K562 (cell line): ENCODE data around the gene TMEM245. TPM values are rescaled to one million over a fixed set of nuclear protein-coding genes. Genes with fewer than 3 reads are reported as not detected.

Experiments
- CBFA2T3 ChIP-seq: fragments of 450-650 bp; IDR thresholded peaks from 2 replicates; pipeline ENCODE4 v1.6.1; 2017
- CBFB ChIP-seq: sonication (generic); formaldehyde crosslinking; IDR thresholded peaks from 2 replicates; pipeline ENCODE4 v1.4.0; 2020; ENCODE audit warnings: mild to moderate bottlenecking, missing genetic modification reagents
- CBX3 ChIP-seq, 2 experiments: IDR thresholded peaks; 1 replicate in 1 of 2; 2 replicates in 1 of 2; pipeline ENCODE4 v1.6.1; 2012; ENCODE audit warnings: inconsistent platforms in 2 of 2, low read length in 2 of 2, borderline replicate concordance in 1 of 2, control low read depth in 1 of 2
- ERF ChIP-seq: fragments of 450-650 bp; formaldehyde crosslinking; IDR thresholded peaks from 2 replicates; pipeline ENCODE4 v1.4.0; 2020; ENCODE audit warnings: mild to moderate bottlenecking, mixed read lengths
- FOXM1 ChIP-seq, 2 experiments: fragments of 450-650 bp in 1 of 2; sonication (generic) in 1 of 2; formaldehyde crosslinking in 1 of 2; IDR thresholded peaks; 2 replicates each; pipeline versions ENCODE4 v1.6.1 to v1.9.0; 2017 to 2022; ENCODE audit warnings: low read depth in 2 of 2, mild to moderate bottlenecking in 2 of 2, missing genetic modification reagents in 1 of 2, moderate library complexity in 1 of 2
- HDAC3 ChIP-seq: fragments of 450-650 bp; IDR thresholded peaks from 2 replicates; pipeline ENCODE4 v1.6.1; 2018; ENCODE audit warnings: borderline replicate concordance, mild to moderate bottlenecking, moderate library complexity; ENCODE audit not compliant: partially characterized antibody
- JUND ChIP-seq, 2 experiments: IDR thresholded peaks; 2 replicates in 1 of 2; 3 replicates in 1 of 2; pipeline ENCODE4 v1.6.1; 2011; ENCODE audit warnings: borderline replicate concordance in 2 of 2, low read depth in 2 of 2, low read length in 2 of 2, improper control_type of control experiment in 1 of 2, missing biosample characterization in 1 of 2, missing genetic modification characterization in 1 of 2, missing genetic modification reagents in 1 of 2
- KDM2B ChIP-seq: fragments of 250-450 bp; sonication (Bioruptor Pico); IDR thresholded peaks from 2 replicates; pipeline ENCODE4 v1.8.0; 2021; ENCODE audit warnings: mild to moderate bottlenecking, moderate library complexity
- KLF16 ChIP-seq: IDR thresholded peaks from 2 replicates; pipeline ENCODE4 v1.6.1; 2016; ENCODE audit warnings: antibody characterized with exemption
- MEIS2 ChIP-seq: fragments of 450-650 bp; IDR thresholded peaks from 2 replicates; pipeline ENCODE4 v1.6.1; 2014; ENCODE audit warnings: mild to moderate bottlenecking; ENCODE audit not compliant: partially characterized antibody
- NCOA4 ChIP-seq: fragments of 450-650 bp; IDR thresholded peaks from 2 replicates; pipeline ENCODE4 v1.6.1; 2018; ENCODE audit warnings: mild to moderate bottlenecking; ENCODE audit not compliant: partially characterized antibody
- NFRKB ChIP-seq: fragments of 450-650 bp; IDR thresholded peaks from 2 replicates; pipeline ENCODE4 v1.6.1; 2016; ENCODE audit warnings: low read depth
- POU5F1 ChIP-seq: fragments of 150-350 bp; IDR thresholded peaks from 2 replicates; pipeline ENCODE4 v1.6.1; 2014; ENCODE audit warnings: borderline replicate concordance, low read length, low read depth, mild to moderate bottlenecking; ENCODE audit not compliant: partially characterized antibody
- PTTG1 ChIP-seq: fragments of 450-650 bp; IDR thresholded peaks from 2 replicates; pipeline ENCODE4 v1.6.1; 2016; ENCODE audit warnings: low read depth, mild to moderate bottlenecking, missing genetic modification characterization, missing compliant biosample characterization
- SREBF2 ChIP-seq: sonication (generic); formaldehyde crosslinking; IDR thresholded peaks from 2 replicates; pipeline ENCODE4 v1.4.0; 2020; ENCODE audit warnings: mild to moderate bottlenecking, missing genetic modification reagents
- SUPT5H ChIP-seq: fragments of 450-650 bp; IDR thresholded peaks from 2 replicates; pipeline ENCODE4 v1.6.1; 2016
- TAL1 ChIP-seq: fragments of 450-650 bp; IDR thresholded peaks from 2 replicates; pipeline ENCODE4 v1.6.1; 2016; ENCODE audit warnings: mild to moderate bottlenecking
- YY1 ChIP-seq, 3 experiments: IDR thresholded peaks; 2 replicates each; pipeline ENCODE4 v1.6.1; 2011; ENCODE audit warnings: low read length in 2 of 3, mild to moderate bottlenecking in 2 of 3, moderate library complexity in 2 of 3, borderline replicate concordance in 1 of 3, control low read depth in 1 of 3, low read depth in 1 of 3; ENCODE audit not compliant: insufficient read depth in 3 of 3, insufficient replicate concordance in 2 of 3, control insufficient read depth in 1 of 3, insufficient read length in 1 of 3; ENCODE audit errors: extremely low read depth in 1 of 3
- ZNF124 ChIP-seq: sonication (generic); formaldehyde crosslinking; IDR thresholded peaks from 2 replicates; pipeline ENCODE4 v1.8.1; 2022; ENCODE audit warnings: missing genetic modification reagents
- ZNF217 ChIP-seq: sonication (generic); formaldehyde crosslinking; IDR thresholded peaks from 2 replicates; pipeline ENCODE4 v1.8.0; 2022; ENCODE audit warnings: mild to moderate bottlenecking, missing genetic modification reagents
- ZNF431 ChIP-seq: sonication (generic); formaldehyde crosslinking; IDR thresholded peaks from 2 replicates; pipeline ENCODE4 v1.8.0; 2022; ENCODE audit warnings: mild to moderate bottlenecking, missing genetic modification reagents
- ZNF589 ChIP-seq: fragments of 200-800 bp; sonication (Bioruptor generic); IDR thresholded peaks from 2 replicates; pipeline ENCODE4 v1.6.1; 2016; ENCODE audit warnings: low read depth, missing genetic modification characterization, missing compliant biosample characterization
- ZNF707 ChIP-seq: fragments of 250-450 bp; sonication (Bioruptor Pico); conservative IDR thresholded peaks from 2 replicates; pipeline ENCODE4 v1.8.0; 2022; ENCODE audit warnings: inconsistent platforms, mild to moderate bottlenecking, moderate library complexity
- ZNF785 ChIP-seq: fragments of 250-450 bp; sonication (Bioruptor Pico); IDR thresholded peaks from 2 replicates; pipeline ENCODE4 v1.4.0; 2020; ENCODE audit warnings: mild to moderate bottlenecking
- polyA plus RNA-seq, 8 experiments: library from polyadenylated mRNA; depleted of rRNA in 4 of 8; stranded (reverse) in 5 of 8; unstranded in 3 of 8; fragments of >200 nt; fragmentation: Nextera tagmentation in 2 of 8; fragmentation: Illumina TruSeq in 1 of 8; extraction: Ambion mirVana in 2 of 8; extraction: Trizol in 1 of 8; gene quantifications; 2 replicates each; pipeline versions ENCODE4 v1.2.1 to v1.2.3, GENCODE V29; 2011 to 2014; ENCODE audit warnings: inconsistent platforms in 1 of 8, missing spikeins in 1 of 8
- total RNA-seq, 7 experiments: library from RNA; depleted of rRNA in 6 of 7; stranded (reverse); fragments of >200 nt in 6 of 7; fragmentation: Illumina TruSeq in 2 of 7; extraction: Trizol in 2 of 7; gene quantifications; 2 replicates each; pipeline versions ENCODE4 v1.2.1 to v1.2.3, GENCODE V29; 2011 to 2021; ENCODE audit warnings: low replicate concordance in 1 of 7
- TF ChIP-seq, protein P1 (sequence below): fragments of 450-650 bp; IDR thresholded peaks from 2 replicates; pipeline ENCODE4 v1.6.1; 2017; ENCODE audit warnings: antibody characterized with exemption, mild to moderate bottlenecking

TMEM245 gene
- total and polyA plus RNA-seq, 9 of the 15 experiments (the other 6 are each of a cell fraction or from before 2014, with no cell fraction given): 8.5 to 43.2 (median 24.3) TPM

DNA sequence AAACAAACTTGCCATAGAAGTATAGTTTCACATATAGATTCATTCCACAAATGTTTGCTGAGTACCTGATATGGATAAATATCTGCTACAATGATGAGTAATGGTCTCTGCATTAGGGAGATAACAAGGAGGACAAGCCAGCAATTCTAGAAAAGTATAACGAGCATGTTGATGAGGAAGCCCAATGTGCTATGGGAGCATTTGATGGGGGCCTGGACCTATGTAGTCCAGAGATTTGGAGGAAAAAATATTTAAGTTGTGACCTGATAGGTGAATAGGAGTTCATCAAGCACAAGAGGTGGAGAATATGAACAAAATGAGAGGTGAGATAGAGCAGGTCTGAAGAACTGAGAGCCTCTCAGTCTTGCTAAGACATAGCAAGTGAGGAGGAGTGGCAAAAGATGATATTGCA lies 14.4 kb upstream of the TMEM245 start (continued):
- TF ChIP-seq NFRKB (0 out of 2 replicates have a peak, but pooled peaks have one; percentile 25), ZNF217 (no peak), HDAC3 (peak; percentile 72), CBFB (no peak), ZNF431 (no peak), FOXM1 (IDR thresholded peaks at IDR 0.05; ENCODE audit: low read depth) (peak; percentile 86), FOXM1 (CRISPR knock-in tag; IDR thresholded peaks at IDR 0.05; ENCODE audit: low read depth) (no peak), KLF16 (peak; percentile 68; the same call in 1 of the 2 replicates), SUPT5H (no peak), ZNF124 (CRISPR knock-in tag) (no peak), SREBF2 (CRISPR knock-in tag) (no peak), YY1 (IDR thresholded peaks at IDR 0.05; ENCODE audit: borderline replicate concordance in 1 of 3, control insufficient read depth in 1 of 3, extremely low read depth in 1 of 3, insufficient read depth in 3 of 3, insufficient read length in 1 of 3, insufficient replicate concordance in 2 of 3, low read depth in 1 of 3, low read length in 2 of 3) (peak in 1 of 3 experiments; percentile 5), ERF (CRISPR knock-in tag) (no peak), NCOA4 (no peak), TAL1 (peak; percentile 95), POU5F1 (no peak), JUND (IDR thresholded peaks at IDR 0.05; ENCODE audit: borderline replicate concordance, low read depth, low read length) (peak; percentile 97), JUND (tag; IDR thresholded peaks at IDR 0.05; ENCODE audit: borderline replicate concordance, low read depth, low read length) (peak; percentile 95; the same call in 2 of the 3 replicates), ZNF785 (CRISPR knock-in tag) (no peak), KDM2B (CRISPR knock-in tag) (no peak), MEIS2 (peak; percentile 89), CBX3 (IDR thresholded peaks at IDR 0.05; ENCODE audit: borderline replicate concordance in 1 of 2, low read length in 2 of 2) (peak in 1 of 2 experiments; percentile 55; a peak in 2 of 3 replicates), CBFA2T3 (peak; percentile 97), PTTG1 (tag) (no peak), ZNF589 (CRISPR knock-in tag) (0 out of 2 replicates have a peak, but pooled peaks have one; percentile 45), ZNF707 (CRISPR knock-in tag) (no peak)
- TF ChIP-seq, protein P1, sequence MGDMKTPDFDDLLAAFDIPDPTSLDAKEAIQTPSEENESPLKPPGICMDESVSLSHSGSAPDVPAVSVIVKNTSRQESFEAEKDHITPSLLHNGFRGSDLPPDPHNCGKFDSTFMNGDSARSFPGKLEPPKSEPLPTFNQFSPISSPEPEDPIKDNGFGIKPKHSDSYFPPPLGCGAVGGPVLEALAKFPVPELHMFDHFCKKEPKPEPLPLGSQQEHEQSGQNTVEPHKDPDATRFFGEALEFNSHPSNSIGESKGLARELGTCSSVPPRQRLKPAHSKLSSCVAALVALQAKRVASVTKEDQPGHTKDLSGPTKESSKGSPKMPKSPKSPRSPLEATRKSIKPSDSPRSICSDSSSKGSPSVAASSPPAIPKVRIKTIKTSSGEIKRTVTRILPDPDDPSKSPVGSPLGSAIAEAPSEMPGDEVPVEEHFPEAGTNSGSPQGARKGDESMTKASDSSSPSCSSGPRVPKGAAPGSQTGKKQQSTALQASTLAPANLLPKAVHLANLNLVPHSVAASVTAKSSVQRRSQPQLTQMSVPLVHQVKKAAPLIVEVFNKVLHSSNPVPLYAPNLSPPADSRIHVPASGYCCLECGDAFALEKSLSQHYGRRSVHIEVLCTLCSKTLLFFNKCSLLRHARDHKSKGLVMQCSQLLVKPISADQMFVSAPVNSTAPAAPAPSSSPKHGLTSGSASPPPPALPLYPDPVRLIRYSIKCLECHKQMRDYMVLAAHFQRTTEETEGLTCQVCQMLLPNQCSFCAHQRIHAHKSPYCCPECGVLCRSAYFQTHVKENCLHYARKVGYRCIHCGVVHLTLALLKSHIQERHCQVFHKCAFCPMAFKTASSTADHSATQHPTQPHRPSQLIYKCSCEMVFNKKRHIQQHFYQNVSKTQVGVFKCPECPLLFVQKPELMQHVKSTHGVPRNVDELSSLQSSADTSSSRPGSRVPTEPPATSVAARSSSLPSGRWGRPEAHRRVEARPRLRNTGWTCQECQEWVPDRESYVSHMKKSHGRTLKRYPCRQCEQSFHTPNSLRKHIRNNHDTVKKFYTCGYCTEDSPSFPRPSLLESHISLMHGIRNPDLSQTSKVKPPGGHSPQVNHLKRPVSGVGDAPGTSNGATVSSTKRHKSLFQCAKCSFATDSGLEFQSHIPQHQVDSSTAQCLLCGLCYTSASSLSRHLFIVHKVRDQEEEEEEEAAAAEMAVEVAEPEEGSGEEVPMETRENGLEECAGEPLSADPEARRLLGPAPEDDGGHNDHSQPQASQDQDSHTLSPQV: peak; percentile 75
